GM12891 (cell line): ENCODE data around the gene STAT4.

ENCODE experiments used
- DNase-seq: peaks from one replicate; pipeline ENCODE4 v3.0.0; 2011; ENCODE audit warnings: low spot score; ENCODE audit not compliant: insufficient read length
- FAIRE-seq: peaks from 2 replicates; lab custom pipeline; 2011; peaks lifted over from hg19 to GRCh38; lab: Jason Lieb, UNC
- PAX5 ChIP-seq: IDR thresholded peaks from 2 replicates; pipeline ENCODE4 v1.6.1; 2011; ENCODE audit warnings: low read length, moderate library complexity, mild to moderate bottlenecking; ENCODE audit not compliant: insufficient read depth, severe bottlenecking
- POLR2A ChIP-seq: IDR thresholded peaks from 2 replicates; pipeline ENCODE4 v1.6.1; 2011; ENCODE audit warnings: low read depth, low read length, control low read depth
- POLR2AphosphoS5 ChIP-seq: IDR thresholded peaks from 2 replicates; pipeline ENCODE4 v1.6.1; 2011; ENCODE audit warnings: low read depth, low read length, control low read depth
- POU2F2 ChIP-seq: IDR thresholded peaks from 2 replicates; pipeline ENCODE4 v1.6.1; 2011; ENCODE audit warnings: low read depth, mild to moderate bottlenecking, control low read depth, low read length, moderate library complexity
- SPI1 ChIP-seq: IDR thresholded peaks from 2 replicates; pipeline ENCODE4 v1.6.1; 2011; ENCODE audit warnings: low read depth, low read length, control low read depth
- TAF1 ChIP-seq: IDR thresholded peaks from 2 replicates; pipeline ENCODE4 v1.6.1; 2011; ENCODE audit warnings: low read depth, low read length, control low read depth

STAT4 gene

GRCh38 chr2:191023235-191023679 lies 127.5 kb downstream of the STAT4 start:
- FAIRE-seq (peak; percentile 63), DNase-seq (no peak)
- TF ChIP-seq SPI1 = no peak
- TF ChIP-seq POLR2A = no peak
- TF ChIP-seq POU2F2 = no peak
- no peak for TF ChIP-seq TAF1
- TF ChIP-seq PAX5 = no peak
- no peak for TF ChIP-seq POLR2AphosphoS5

- FAIRE-seq (no peak), DNase-seq (no peak)
- TF ChIP-seq POU2F2 = no peak; the same call in 1 of the 2 replicates
- TF ChIP-seq TAF1 = peak; percentile 44; the same call in 1 of the 2 replicates
- TF ChIP-seq POLR2A = peak; percentile 84
- no peak for TF ChIP-seq PAX5
- no peak for TF ChIP-seq SPI1
- TF ChIP-seq POLR2AphosphoS5 = peak; percentile 83
Measured at GRCh38 chr2:191020742-191021381, 129.9 kb downstream of the STAT4 start.

- TF ChIP-seq SPI1 = peak; percentile 68
- TF ChIP-seq POU2F2 = peak; percentile 78
- TF ChIP-seq POLR2AphosphoS5 = peak; percentile 79; the same call in 1 of the 2 replicates
- peak; percentile 42 for TF ChIP-seq PAX5
- TF ChIP-seq TAF1 = peak; percentile 91
- TF ChIP-seq POLR2A = peak; percentile 89
- peak; percentile 93 for FAIRE-seq
- peak; percentile 74 for DNase-seq
Measured at GRCh38 chr2:191020221-191020741, 130.5 kb downstream of the STAT4 start.

GRCh38 chr2:191019376-191019775 lies 131.4 kb downstream of the STAT4 start:
- FAIRE-seq (no peak), DNase-seq (no peak)
- no peak for TF ChIP-seq POLR2AphosphoS5
- TF ChIP-seq TAF1 = no peak
- no peak for TF ChIP-seq POU2F2
- no peak for TF ChIP-seq PAX5
- TF ChIP-seq SPI1 = no peak
- no peak for TF ChIP-seq POLR2A

- DNase-seq (no peak), FAIRE-seq (no peak)
Measured at GRCh38 chr2:191018643-191019119, 132.1 kb downstream of the STAT4 start.

GRCh38 chr2:191018048-191018447 lies 132.7 kb downstream of the STAT4 start:
- TF ChIP-seq TAF1 (no peak), SPI1 (no peak), POLR2AphosphoS5 (no peak), PAX5 (no peak), POLR2A (no peak), POU2F2 (no peak)
- DNase-seq (no peak), FAIRE-seq (no peak)

More at GRCh38 chr2:191018643-191019119, 132.1 kb downstream of the STAT4 start:
- no peak for TF ChIP-seq POU2F2
- no peak for TF ChIP-seq POLR2A
- TF ChIP-seq POLR2AphosphoS5 = no peak
- TF ChIP-seq SPI1 = no peak
- no peak for TF ChIP-seq PAX5
- no peak for TF ChIP-seq TAF1

GRCh38 chr2:191015831-191016230 lies 135.0 kb downstream of the STAT4 start:
- TF ChIP-seq TAF1 = no peak
- no peak for TF ChIP-seq POLR2A
- TF ChIP-seq SPI1 = no peak
- TF ChIP-seq POLR2AphosphoS5 = no peak
- no peak for TF ChIP-seq PAX5
- FAIRE-seq (no peak), DNase-seq (no peak)

GRCh38 chr2:191015239-191015638 lies 135.6 kb downstream of the STAT4 start:
- TF ChIP-seq POLR2AphosphoS5 = no peak
- no peak for TF ChIP-seq PAX5
- TF ChIP-seq TAF1 = no peak
- no peak for TF ChIP-seq POLR2A
- TF ChIP-seq SPI1 = no peak
- no peak for DNase-seq
- no peak for FAIRE-seq

- DNase-seq = no peak
- no peak for FAIRE-seq
- no peak for TF ChIP-seq PAX5
- TF ChIP-seq SPI1 = no peak
- TF ChIP-seq POU2F2 = no peak
- 0 out of 2 replicates have a peak, but pooled peaks have one; percentile 26 for TF ChIP-seq POLR2AphosphoS5
- no peak for TF ChIP-seq TAF1
- TF ChIP-seq POLR2A = no peak; the same call in 1 of the 2 replicates
Measured at GRCh38 chr2:191014653-191015020, 136.2 kb downstream of the STAT4 start.
